ENCODE measurements around the gene UBN2. TPM values are rescaled to one million over a fixed set of nuclear protein-coding genes. Genes with fewer than 3 reads are reported as not detected.

Gene UBN2
- polyA plus RNA-seq, 1 donor (not counting 4 experiments of a cell fraction or from before 2014, with no cell fraction given): 3.0 TPM

DNA sequence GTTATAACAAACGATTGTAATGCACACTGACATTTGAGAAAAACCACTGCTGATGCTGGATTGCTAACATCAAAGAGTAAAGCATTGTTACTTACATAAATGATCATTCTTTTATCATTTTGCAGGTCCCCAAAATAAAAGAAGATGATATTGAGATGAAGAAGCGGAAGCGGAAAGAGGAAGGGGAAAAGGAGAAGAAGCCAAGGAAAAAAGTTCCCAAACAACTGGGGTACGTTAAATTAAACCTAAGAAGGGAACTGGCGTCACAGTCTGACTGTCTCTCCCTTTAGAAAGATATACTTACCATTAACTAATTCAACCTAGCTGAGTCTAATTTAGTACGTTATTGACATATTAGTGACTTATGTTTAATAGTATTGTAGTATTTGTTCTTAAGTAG, 28.1 kb downstream of the UBN2 start:
- TF ChIP-seq, protein P1, sequence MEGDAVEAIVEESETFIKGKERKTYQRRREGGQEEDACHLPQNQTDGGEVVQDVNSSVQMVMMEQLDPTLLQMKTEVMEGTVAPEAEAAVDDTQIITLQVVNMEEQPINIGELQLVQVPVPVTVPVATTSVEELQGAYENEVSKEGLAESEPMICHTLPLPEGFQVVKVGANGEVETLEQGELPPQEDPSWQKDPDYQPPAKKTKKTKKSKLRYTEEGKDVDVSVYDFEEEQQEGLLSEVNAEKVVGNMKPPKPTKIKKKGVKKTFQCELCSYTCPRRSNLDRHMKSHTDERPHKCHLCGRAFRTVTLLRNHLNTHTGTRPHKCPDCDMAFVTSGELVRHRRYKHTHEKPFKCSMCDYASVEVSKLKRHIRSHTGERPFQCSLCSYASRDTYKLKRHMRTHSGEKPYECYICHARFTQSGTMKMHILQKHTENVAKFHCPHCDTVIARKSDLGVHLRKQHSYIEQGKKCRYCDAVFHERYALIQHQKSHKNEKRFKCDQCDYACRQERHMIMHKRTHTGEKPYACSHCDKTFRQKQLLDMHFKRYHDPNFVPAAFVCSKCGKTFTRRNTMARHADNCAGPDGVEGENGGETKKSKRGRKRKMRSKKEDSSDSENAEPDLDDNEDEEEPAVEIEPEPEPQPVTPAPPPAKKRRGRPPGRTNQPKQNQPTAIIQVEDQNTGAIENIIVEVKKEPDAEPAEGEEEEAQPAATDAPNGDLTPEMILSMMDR (optimal IDR thresholded peaks at IDR 0.05 in 1 of 3, IDR thresholded peaks at IDR 0.05 in 1 of 3, conservative IDR thresholded peaks at IDR 0.05 in 1 of 3; ENCODE audit: extremely low read depth in 1 of 3, insufficient read depth in 2 of 3, low read length in 3 of 3): no peak
- TF ChIP-seq EZH2 (IDR thresholded peaks at IDR 0.05; ENCODE audit: low read length): no peak
- H3K36me3 ChIP-seq (ENCODE audit: control insufficient read depth in 2 of 2, extremely low read depth in 1 of 2, insufficient read depth in 2 of 2, low read length in 2 of 2): peaks cover 0 to 7% of the 10 kb centered on the region in 2 experiments
- H3K4me2 ChIP-seq (ENCODE audit: control insufficient read depth, extremely low read depth, insufficient read depth, low read depth, low read length): no peak overlapping the region
- H3K27me3 ChIP-seq (ENCODE audit: control insufficient read depth, extremely low read depth, insufficient read depth, low read length): no peaks in the 10 kb centered on the region
- H3K79me2 ChIP-seq (ENCODE audit: control insufficient read depth, insufficient read depth, low read length): no peaks in the 10 kb centered on the region
- H3K9ac ChIP-seq (ENCODE audit: control insufficient read depth, extremely low read depth, insufficient read depth, low read length): no peak overlapping the region
- H2AFZ ChIP-seq (ENCODE audit: control insufficient read depth, low read length): no peak overlapping the region
- dilution Hi-C loops (cut with MboI; ENCODE audit: extremely low pct_ligation_motif_present, low sequenced_read_pairs): no loop called here
- FAIRE-seq (no peak), DNase-seq (ENCODE audit: low read depth, low spot score) (no peak)
- H3K9me3 ChIP-seq (ENCODE audit: control insufficient read depth, low read depth, low read length): no peaks in the 10 kb centered on the region
- H3K9me1 ChIP-seq (ENCODE audit: control insufficient read depth, extremely low read depth, insufficient read depth, low read length): no peaks in the 10 kb centered on the region
- H3K27ac ChIP-seq (ENCODE audit: control insufficient read depth, insufficient read depth, low read length): no peak overlapping the region
- H3K4me3 ChIP-seq (ENCODE audit: control insufficient read depth in 2 of 3, extremely low read depth in 1 of 3, insufficient read depth in 2 of 3, low read depth in 1 of 3, low read length in 3 of 3): no peak overlapping the region
- H3K4me1 ChIP-seq (ENCODE audit: control insufficient read depth, extremely low read depth, insufficient read depth, low read length): no peaks in the 10 kb centered on the region
- no peaks in the 10 kb centered on the region for H4K20me1 ChIP-seq (ENCODE audit: control insufficient read depth, extremely low read depth, insufficient read depth, low read length)

GRCh38 chr7:139264220-139264619, 33.2 kb downstream of the UBN2 start:
- Histone ChIP-seq H3K27ac (ENCODE audit: control insufficient read depth, insufficient read depth, low read length) (no peak overlapping the region), H3K9ac (ENCODE audit: control insufficient read depth, extremely low read depth, insufficient read depth, low read length) (no peak overlapping the region), H4K20me1 (ENCODE audit: control insufficient read depth, extremely low read depth, insufficient read depth, low read length) (no peaks in the 10 kb centered on the region), H3K9me3 (ENCODE audit: control insufficient read depth, low read depth, low read length) (no peaks in the 10 kb centered on the region), H3K27me3 (ENCODE audit: control insufficient read depth, extremely low read depth, insufficient read depth, low read length) (no peaks in the 10 kb centered on the region), H3K4me2 (ENCODE audit: control insufficient read depth, extremely low read depth, insufficient read depth, low read depth, low read length) (no peak overlapping the region), H2AFZ (ENCODE audit: control insufficient read depth, low read length) (no peak overlapping the region), H3K36me3 (ENCODE audit: control insufficient read depth in 2 of 2, extremely low read depth in 1 of 2, insufficient read depth in 2 of 2, low read length in 2 of 2) (peaks cover 4 to 5% of the 10 kb centered on the region in 2 experiments), H3K4me3 (ENCODE audit: control insufficient read depth in 2 of 3, extremely low read depth in 1 of 3, insufficient read depth in 2 of 3, low read depth in 1 of 3, low read length in 3 of 3) (no peak overlapping the region), H3K9me1 (ENCODE audit: control insufficient read depth, extremely low read depth, insufficient read depth, low read length) (no peaks in the 10 kb centered on the region), H3K79me2 (ENCODE audit: control insufficient read depth, insufficient read depth, low read length) (no peaks in the 10 kb centered on the region), H3K4me1 (ENCODE audit: control insufficient read depth, extremely low read depth, insufficient read depth, low read length) (no peaks in the 10 kb centered on the region)
- no peak for TF ChIP-seq EZH2 (IDR thresholded peaks at IDR 0.05; ENCODE audit: low read length)
- TF ChIP-seq, protein P1 (optimal IDR thresholded peaks at IDR 0.05 in 1 of 3, IDR thresholded peaks at IDR 0.05 in 1 of 3, conservative IDR thresholded peaks at IDR 0.05 in 1 of 3; ENCODE audit: extremely low read depth in 1 of 3, insufficient read depth in 2 of 3, low read length in 3 of 3): no peak
- dilution Hi-C loops (cut with MboI; ENCODE audit: extremely low pct_ligation_motif_present, low sequenced_read_pairs): no loop called here
- FAIRE-seq (no peak), DNase-seq (ENCODE audit: low read depth, low spot score) (no peak)

Data from keratinocyte (primary cell).